ENCODE measurements around the gene HTR1D. TPM values are rescaled to one million over a fixed set of nuclear protein-coding genes. Genes with fewer than 3 reads are reported as not detected.

Gene HTR1D
- total and polyA plus RNA-seq, 7 experiments from 2014 or later, result not detected

DNA sequence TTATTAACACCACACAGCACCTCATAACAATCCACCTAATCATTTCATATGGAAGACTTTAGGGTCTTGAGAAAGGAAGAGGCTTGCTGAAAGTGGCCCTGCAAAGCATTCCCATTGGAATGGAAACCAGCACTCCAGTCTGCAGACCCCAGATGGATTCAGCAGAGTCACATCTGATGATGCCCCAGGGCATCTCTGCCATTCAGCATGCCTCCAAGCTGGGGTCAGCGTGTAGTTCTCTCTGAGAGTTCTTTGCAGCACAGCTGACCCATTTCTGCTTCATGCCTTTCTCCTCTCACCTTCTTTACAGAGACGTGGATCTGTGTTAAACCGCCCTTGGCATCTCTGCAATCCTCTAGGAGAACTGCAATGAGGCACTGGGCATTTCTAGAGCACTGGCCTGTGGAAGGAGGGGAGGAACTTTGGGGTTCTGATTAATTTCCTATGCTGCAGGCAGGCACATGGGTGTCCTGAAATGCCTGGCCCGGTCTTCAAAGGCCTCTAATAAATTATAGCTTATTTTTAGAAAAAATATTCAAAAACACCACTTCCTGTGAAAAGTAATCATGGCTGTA, 46.0 kb downstream of the HTR1D start:
- Histone ChIP-seq H3K27ac (ENCODE audit: low read depth, low read length) (no peak overlapping the region), H3K9me3 (ENCODE audit: control insufficient read depth in 2 of 3, low read length in 3 of 3) (no peaks in the 10 kb centered on the region), H3K4me1 (ENCODE audit: control insufficient read depth in 2 of 2, insufficient read depth in 2 of 2, low read length in 2 of 2) (peaks cover 7 to 16% of the 10 kb centered on the region in 2 donors), H3K27me3 (ENCODE audit: control insufficient read depth in 2 of 2, insufficient read depth in 2 of 2, low read length in 2 of 2) (no peaks in the 10 kb centered on the region), H3K4me3 (ENCODE audit: low read length) (no peak overlapping the region), H3K36me3 (ENCODE audit: control insufficient read depth in 2 of 3, insufficient read depth in 3 of 3, low read length in 3 of 3) (peaks cover 0 to 3% (median 0%) of the 10 kb centered on the region in 3 experiments)
- peaks cover 0 to 7% (median 0%) of the 10 kb centered on the region in 5 donors for H3K36me3 Mint-ChIP-seq
- no peak overlapping the region for H3K27ac Mint-ChIP-seq
- intact Hi-C loops (cut with micrococcal nuclease), result no loop called here
- peaks cover 6 to 36% (median 32%) of the 10 kb centered on the region in 7 donors for H3K4me1 Mint-ChIP-seq
- ChIA-PET POLR2A (no interaction called here), CTCF (no interaction called here)
- H3K4me3 Mint-ChIP-seq, result no peak overlapping the region
- peaks cover 0 to 6% (median 0%) of the 10 kb centered on the region in 11 donors for H3K9me3 Mint-ChIP-seq
- peaks cover 0 to 11% (median 0%) of the 10 kb centered on the region in 5 donors for H3K27me3 Mint-ChIP-seq
- ATAC-seq, result no peak
- DNase-seq, result no peak

DNA sequence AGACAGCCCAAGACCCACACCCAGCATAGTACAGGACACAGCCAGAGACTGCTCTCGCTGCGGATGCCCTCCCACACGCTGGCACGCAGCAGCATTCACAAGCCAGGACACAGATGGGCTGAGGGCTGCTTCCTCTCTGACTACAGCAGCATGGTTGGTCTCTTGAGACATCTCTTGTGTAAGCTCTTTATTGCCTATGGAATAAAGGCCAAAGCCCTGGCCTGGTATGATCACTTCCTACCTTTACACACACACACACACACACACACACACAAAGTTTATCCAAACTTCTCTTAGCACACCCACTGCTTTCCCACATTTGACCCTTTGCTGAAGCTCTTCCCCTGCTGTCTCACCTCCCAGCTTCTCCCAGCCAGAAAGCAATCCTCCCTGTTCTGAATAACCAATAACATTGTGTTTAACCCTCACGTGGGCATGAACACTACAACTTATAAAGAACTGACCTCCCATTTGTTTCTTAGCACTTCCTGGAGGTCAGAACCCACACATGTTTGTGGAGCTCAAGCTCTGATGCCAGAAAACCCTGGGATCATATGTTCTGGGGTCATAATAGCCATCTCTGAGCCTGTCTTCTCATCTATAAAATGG, 47.5 kb downstream of the HTR1D start:
- POLR2A ChIA-PET, result interaction anchor here (0.9 to 1.2 kb wide), 3 partner anchors 13 to 71 kb away, joined by 3 to 4 read pairs (median 3); no protein-coding TSS in a partner anchor
- intact Hi-C loops (cut with micrococcal nuclease), result loop anchor here (2.0 to 5.0 kb wide), 5 partner anchors 21 to 1577 kb away; partner anchors contain the start of genes CLIC4 (in 1 of the 2) and ZNF436 (in 1 of the 2)
- no peaks in the 10 kb centered on the region for H3K27me3 ChIP-seq (ENCODE audit: control insufficient read depth in 2 of 2, insufficient read depth in 2 of 2, low read length in 2 of 2)
- H3K36me3 ChIP-seq (ENCODE audit: control insufficient read depth in 2 of 3, insufficient read depth in 3 of 3, low read length in 3 of 3), result peaks cover 0 to 3% (median 0%) of the 10 kb centered on the region in 3 experiments
- Mint-ChIP-seq H3K4me1 (peaks cover 10 to 47% (median 39%) of the 10 kb centered on the region in 7 donors), H3K4me3 (peak overlapping the region; percentile 84 to 99 (median 96)), H3K9me3 (peaks cover 0 to 6% (median 0%) of the 10 kb centered on the region in 11 donors), H3K36me3 (peaks cover 0 to 4% (median 0%) of the 10 kb centered on the region in 5 donors), H3K27ac (peak overlapping the region; percentile 30 to 87 (median 66)), H3K27me3 (peaks cover 0 to 4% (median 0%) of the 10 kb centered on the region in 5 donors)
- CTCF ChIA-PET, result interaction anchor here (1.3 to 3.2 kb wide), 3 partner anchors 14 to 70 kb away, joined by 3 to 10 read pairs (median 7); no protein-coding TSS in a partner anchor
- H3K4me1 ChIP-seq (ENCODE audit: control insufficient read depth in 2 of 2, insufficient read depth in 2 of 2, low read length in 2 of 2), result peaks cover 7 to 16% of the 10 kb centered on the region in 2 donors
- no peak overlapping the region for H3K4me3 ChIP-seq (ENCODE audit: low read length)
- DNase-seq, result peak in 4 of 9 donors; percentile 11 to 24 (median 14)
- no peaks in the 10 kb centered on the region for H3K9me3 ChIP-seq (ENCODE audit: control insufficient read depth in 2 of 3, low read length in 3 of 3)
- ATAC-seq, result peak; percentile 42
- peak overlapping the region; percentile 5 for H3K27ac ChIP-seq (ENCODE audit: low read depth, low read length)

DNA sequence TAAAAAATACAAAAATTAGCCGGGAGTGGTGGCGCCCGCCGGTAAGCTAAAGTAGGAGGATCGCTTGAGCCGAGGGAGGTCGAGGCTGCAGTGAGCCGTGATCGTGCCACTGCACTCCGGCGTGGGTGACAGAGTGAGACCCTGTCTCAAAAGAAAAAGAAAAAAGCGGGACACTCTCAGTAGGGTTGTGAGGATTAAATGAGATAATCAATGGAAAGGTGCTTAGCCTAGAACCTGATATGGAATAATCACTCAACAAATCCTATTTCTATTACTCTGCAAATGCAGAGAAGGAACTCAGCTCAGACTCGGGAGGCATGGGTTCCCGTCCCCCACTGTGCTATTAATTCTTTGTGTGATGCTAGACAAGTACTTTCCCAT, 48.1 kb downstream of the HTR1D start:
- Mint-ChIP-seq H3K9me3 (peaks cover 0 to under 1% (median 0%) of the 10 kb centered on the region in 11 donors), H3K36me3 (peaks cover 0 to 2% (median 0%) of the 10 kb centered on the region in 5 donors), H3K4me3 (peak overlapping the region; percentile 84 to 99 (median 96)), H3K4me1 (peaks cover 13 to 45% (median 36%) of the 10 kb centered on the region in 7 donors), H3K27ac (peak overlapping the region in 8 of 9 donors; percentile 57 to 92 (median 76)), H3K27me3 (peaks cover 0 to 4% (median 0%) of the 10 kb centered on the region in 5 donors)
- H3K27me3 ChIP-seq (ENCODE audit: control insufficient read depth in 2 of 2, insufficient read depth in 2 of 2, low read length in 2 of 2), result no peaks in the 10 kb centered on the region
- no peak for DNase-seq
- peak overlapping the region; percentile 90 for H3K4me3 ChIP-seq (ENCODE audit: low read length)
- intact Hi-C loops (cut with micrococcal nuclease), result loop anchor here (2.0 to 5.0 kb wide), 5 partner anchors 20 to 1578 kb away; partner anchors contain the start of genes CLIC4 (in 1 of the 2) and ZNF436 (in 1 of the 2)
- peaks cover 0 to 3% (median 0%) of the 10 kb centered on the region in 3 experiments for H3K36me3 ChIP-seq (ENCODE audit: control insufficient read depth in 2 of 3, insufficient read depth in 3 of 3, low read length in 3 of 3)
- ATAC-seq, result no peak
- no peak overlapping the region for H3K27ac ChIP-seq (ENCODE audit: low read depth, low read length)
- H3K9me3 ChIP-seq (ENCODE audit: control insufficient read depth in 2 of 3, low read length in 3 of 3), result no peaks in the 10 kb centered on the region
- CTCF ChIA-PET, result interaction anchor here (0.7 to 3.2 kb wide), 4 partner anchors 15 to 112 kb away, joined by 3 to 10 read pairs (median 5); no protein-coding TSS in a partner anchor
- H3K4me1 ChIP-seq (ENCODE audit: control insufficient read depth in 2 of 2, insufficient read depth in 2 of 2, low read length in 2 of 2), result peaks cover 7 to 16% of the 10 kb centered on the region in 2 donors
- POLR2A ChIA-PET, result interaction anchor here (0.7 to 1.2 kb wide), 4 partner anchors 14 to 616 kb away, joined by 3 to 4 read pairs (median 3); no protein-coding TSS in a partner anchor

DNA sequence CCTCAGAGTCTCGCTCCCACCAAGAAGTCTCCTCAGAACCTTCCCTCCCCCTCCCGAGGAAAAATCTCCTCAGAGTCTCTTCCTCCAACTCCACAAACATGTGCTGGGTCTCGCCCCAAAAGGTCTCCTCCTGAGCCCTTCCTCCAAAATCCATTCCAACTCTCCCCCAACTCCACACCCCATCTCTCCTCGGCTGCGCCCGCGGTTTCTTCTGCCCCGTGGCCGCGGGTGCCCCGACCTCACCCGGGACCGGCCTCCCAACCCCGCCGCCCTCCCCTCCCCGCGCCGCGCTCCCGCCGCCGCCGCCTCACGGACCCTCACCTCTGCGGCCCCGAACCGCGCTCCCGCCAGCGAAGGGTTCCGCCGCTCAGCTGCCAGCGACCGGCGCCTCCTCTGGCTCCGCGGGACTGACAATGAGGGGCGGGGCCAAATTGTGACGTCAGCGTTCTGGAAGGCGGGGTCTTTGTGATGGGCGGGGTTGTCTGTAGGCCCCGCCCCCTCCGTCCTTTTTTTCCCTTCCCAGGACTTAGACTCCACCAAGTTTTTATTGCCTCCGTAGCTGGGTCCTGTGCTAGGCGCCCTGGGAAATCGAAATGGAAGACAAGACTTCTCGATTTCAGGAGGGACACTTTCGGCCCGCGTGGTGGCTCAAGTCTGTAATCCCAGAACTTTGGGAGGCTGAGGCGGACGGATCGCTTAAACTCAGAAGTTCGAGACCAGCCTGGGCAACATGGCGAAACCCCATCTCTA, 48.7 kb downstream of the HTR1D start, which contains the start of gene LUZP1:
LUZP1 (minus strand) TSS at position 412 of the 750 bp plus-strand sequence.
- intact Hi-C loops (cut with micrococcal nuclease), result loop anchor here (1.0 to 5.0 kb wide), 9 partner anchors 9 to 1579 kb away; partner anchors contain the start of genes CLIC4 (in 1 of the 2), KDM1A (in 1 of the 2) and ZNF436 (in 1 of the 2)
- ChIA-PET CTCF (interaction anchor here (0.7 to 3.2 kb wide), 4 partner anchors 15 to 113 kb away, joined by 3 to 10 read pairs (median 6); no protein-coding TSS in a partner anchor), POLR2A (interaction anchor here (0.7 to 1.9 kb wide), 4 partner anchors 14 to 616 kb away, joined by 3 to 6 read pairs (median 3); no protein-coding TSS in a partner anchor)
- no peaks in the 10 kb centered on the region for H3K9me3 ChIP-seq (ENCODE audit: control insufficient read depth in 2 of 3, low read length in 3 of 3)
- H3K36me3 ChIP-seq (ENCODE audit: control insufficient read depth in 2 of 3, insufficient read depth in 3 of 3, low read length in 3 of 3), result peaks cover 0 to 3% (median 0%) of the 10 kb centered on the region in 3 experiments
- H3K4me3 ChIP-seq (ENCODE audit: low read length), result peak within 1 kb of the TSS; percentile 90
- Mint-ChIP-seq H3K4me3 (peak within 1 kb of the TSS; percentile 84 to 99 (median 96)), H3K36me3 (peaks cover 0 to 4% (median 0%) of the 10 kb centered on the region in 5 donors), H3K9me3 (no peaks in the 10 kb centered on the region), H3K4me1 (peaks cover 18 to 48% (median 38%) of the 10 kb centered on the region in 7 donors), H3K27me3 (peaks cover 0 to 4% (median 0%) of the 10 kb centered on the region in 5 donors), H3K27ac (peak within 1 kb of the TSS; percentile 57 to 94 (median 87))
- H3K27ac ChIP-seq (ENCODE audit: low read depth, low read length), result peak within 1 kb of the TSS; percentile 84
- peaks cover 7 to 16% of the 10 kb centered on the region in 2 donors for H3K4me1 ChIP-seq (ENCODE audit: control insufficient read depth in 2 of 2, insufficient read depth in 2 of 2, low read length in 2 of 2)
- peak; percentile 96 for ATAC-seq
- no peaks in the 10 kb centered on the region for H3K27me3 ChIP-seq (ENCODE audit: control insufficient read depth in 2 of 2, insufficient read depth in 2 of 2, low read length in 2 of 2)
- peak; percentile 73 to 91 (median 84) for DNase-seq

DNA sequence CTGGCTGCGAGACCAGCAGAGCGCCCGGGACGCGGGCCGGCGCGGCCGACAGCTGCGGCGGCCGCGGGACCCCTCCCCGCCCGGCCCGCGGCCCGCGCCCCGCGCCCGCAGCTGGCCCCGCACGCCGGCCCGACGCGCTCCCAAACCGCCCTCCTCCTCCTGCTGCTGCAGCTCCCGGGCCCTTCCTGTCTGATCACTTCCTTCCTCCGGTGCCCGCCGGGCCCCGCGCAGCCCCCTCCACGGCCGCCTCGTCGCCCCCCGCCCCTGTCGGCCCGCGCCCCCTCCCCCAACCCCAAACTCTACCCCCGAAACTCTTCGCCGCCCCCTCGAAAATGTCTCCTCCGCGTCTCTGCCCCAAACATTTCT, 49.2 kb downstream of the HTR1D start:
- peaks cover 0 to 4% (median 0%) of the 10 kb centered on the region in 5 donors for H3K27me3 Mint-ChIP-seq
- peak in 3 of 9 donors; percentile 19 to 47 (median 31) for DNase-seq
- H3K36me3 Mint-ChIP-seq, result peaks cover 0 to 4% (median 0%) of the 10 kb centered on the region in 5 donors
- no peaks in the 10 kb centered on the region for H3K9me3 Mint-ChIP-seq
- ATAC-seq, result peak; percentile 36
- H3K4me3 Mint-ChIP-seq, result peak overlapping the region; percentile 84 to 99 (median 96)
- H3K4me1 ChIP-seq (ENCODE audit: control insufficient read depth in 2 of 2, insufficient read depth in 2 of 2, low read length in 2 of 2), result peaks cover 7 to 16% of the 10 kb centered on the region in 2 donors
- POLR2A ChIA-PET, result interaction anchor here (1.4 to 1.9 kb wide), 2 partner anchors 49 to 65 kb away, joined by 4 to 6 read pairs; no protein-coding TSS in a partner anchor
- H3K4me3 ChIP-seq (ENCODE audit: low read length), result peak overlapping the region; percentile 90
- peak overlapping the region; percentile 57 to 94 (median 87) for H3K27ac Mint-ChIP-seq
- H3K36me3 ChIP-seq (ENCODE audit: control insufficient read depth in 2 of 3, insufficient read depth in 3 of 3, low read length in 3 of 3), result peaks cover 0 to 3% (median 0%) of the 10 kb centered on the region in 3 experiments
- CTCF ChIA-PET, result interaction anchor here (0.8 to 3.2 kb wide), 4 partner anchors 16 to 69 kb away, joined by 3 to 10 read pairs (median 6); no protein-coding TSS in a partner anchor
- no peaks in the 10 kb centered on the region for H3K27me3 ChIP-seq (ENCODE audit: control insufficient read depth in 2 of 2, insufficient read depth in 2 of 2, low read length in 2 of 2)
- peaks cover 21 to 50% (median 39%) of the 10 kb centered on the region in 7 donors for H3K4me1 Mint-ChIP-seq
- peak overlapping the region; percentile 84 for H3K27ac ChIP-seq (ENCODE audit: low read depth, low read length)
- intact Hi-C loops (cut with micrococcal nuclease), result loop anchor here (1.0 to 5.0 kb wide), 9 partner anchors 9 to 1579 kb away; partner anchors contain the start of genes CLIC4 (in 1 of the 2), KDM1A (in 1 of the 2) and ZNF436 (in 1 of the 2)
- no peaks in the 10 kb centered on the region for H3K9me3 ChIP-seq (ENCODE audit: control insufficient read depth in 2 of 3, low read length in 3 of 3)
